ENCODE data around the gene COBLL1.
A peak's percentile ranks its signal among the peaks of the same experiment; 100 is the strongest.
"Not testable (repeated sequence)": the region's sequence is repeated elsewhere in the genome, so short reads cannot be mapped to it uniquely, and the experiment has no call there.

The COBLL1 gene

DNA sequence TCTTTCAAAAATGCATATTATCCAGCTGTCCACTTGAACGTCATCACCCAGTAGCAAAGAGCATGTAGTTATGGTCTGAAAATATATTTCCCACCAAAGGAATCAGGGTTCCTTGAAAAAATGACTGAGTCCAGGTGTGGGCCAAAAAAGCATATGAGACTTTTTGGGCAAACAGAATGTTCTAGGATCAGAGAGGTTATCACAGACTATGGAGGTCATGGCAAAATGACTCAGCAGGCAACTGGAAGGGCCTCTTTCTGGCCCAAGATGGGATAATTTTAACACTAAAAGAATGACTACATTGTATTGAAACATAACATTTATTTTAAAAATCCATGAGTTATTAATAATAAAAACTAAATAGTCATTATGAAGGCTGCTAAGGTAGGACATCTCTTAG, 77.1 kb downstream of the COBLL1 start:
- DNase-seq (ENCODE audit: insufficient read length, low spot score) (no peak), FAIRE-seq (no peak)

DNA sequence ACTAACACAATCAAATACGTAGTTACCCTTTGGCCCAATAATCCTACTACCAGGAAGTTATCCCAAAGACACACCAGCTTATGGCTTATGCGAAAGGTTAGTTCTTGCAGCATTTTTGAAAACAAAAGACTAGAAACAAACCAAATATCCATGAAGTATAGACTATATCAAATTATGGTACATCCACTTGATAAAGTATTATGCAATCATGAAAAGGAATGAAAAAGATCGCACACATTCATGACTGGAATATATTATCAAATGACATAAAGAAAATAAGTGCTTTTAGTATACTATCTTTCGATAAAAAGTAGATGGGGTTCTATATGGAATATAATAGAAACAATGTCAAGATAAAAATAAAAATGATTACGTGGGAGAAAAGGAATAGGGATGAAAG, 78.2 kb downstream of the COBLL1 start:
- DNase-seq (ENCODE audit: insufficient read length, low spot score) (no peak), FAIRE-seq (no peak)

GRCh38 chr2:164761737-164762460, 79.7 kb downstream of the COBLL1 start:
- DNase-seq (ENCODE audit: insufficient read length, low spot score) (no peak), FAIRE-seq (no peak)

DNA sequence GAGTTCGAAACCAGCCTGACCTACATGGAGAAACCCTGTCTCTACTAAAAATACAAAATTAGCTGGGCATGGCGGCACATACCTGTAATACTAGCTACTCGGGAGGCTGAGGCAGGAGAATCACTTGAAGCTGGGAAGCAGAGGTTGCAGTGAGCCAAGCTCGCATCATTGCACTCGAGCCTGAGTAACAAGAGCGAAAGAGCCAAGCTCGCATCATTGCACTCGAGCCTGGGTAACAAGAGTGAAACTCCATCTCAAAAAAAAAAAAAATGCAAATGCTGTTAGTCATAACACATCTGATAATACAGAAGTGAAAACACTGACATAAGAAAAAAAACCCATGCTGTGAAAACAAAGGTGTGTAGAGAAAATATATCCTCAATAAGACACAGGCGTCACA, 80.4 kb downstream of the COBLL1 start:
- FAIRE-seq; DNase-seq (ENCODE audit: insufficient read length, low spot score): not testable (repeated sequence)

DNA sequence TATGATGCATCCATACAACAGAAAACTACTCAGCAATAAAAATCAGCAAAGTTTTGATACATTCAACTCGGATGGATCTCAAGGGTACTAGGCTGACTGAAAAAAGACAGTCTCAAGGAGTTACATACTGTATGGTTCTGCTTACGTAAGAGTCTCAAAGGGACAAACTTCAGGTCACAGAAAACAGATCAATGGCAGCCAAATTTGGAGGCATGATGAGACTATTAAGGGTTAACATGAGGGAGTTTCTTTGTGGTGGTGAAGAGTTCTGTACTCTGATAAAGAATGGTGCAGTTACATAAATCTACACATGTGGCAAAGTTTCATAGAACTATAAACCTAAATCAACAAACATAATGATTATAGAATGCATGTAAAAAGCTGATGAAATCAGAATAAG, 81.4 kb downstream of the COBLL1 start:
- FAIRE-seq (no peak), DNase-seq (ENCODE audit: insufficient read length, low spot score) (no peak)

- DNase-seq (ENCODE audit: insufficient read length, low spot score) = no peak
- FAIRE-seq = no peak
These were observed 83.5 kb downstream of the COBLL1 start for GRCh38 chr2:164757934-164758695.

- DNase-seq (ENCODE audit: insufficient read length, low spot score) = no peak
- no peak for FAIRE-seq
These were observed 84.8 kb downstream of the COBLL1 start for GRCh38 chr2:164756773-164757172.

DNA sequence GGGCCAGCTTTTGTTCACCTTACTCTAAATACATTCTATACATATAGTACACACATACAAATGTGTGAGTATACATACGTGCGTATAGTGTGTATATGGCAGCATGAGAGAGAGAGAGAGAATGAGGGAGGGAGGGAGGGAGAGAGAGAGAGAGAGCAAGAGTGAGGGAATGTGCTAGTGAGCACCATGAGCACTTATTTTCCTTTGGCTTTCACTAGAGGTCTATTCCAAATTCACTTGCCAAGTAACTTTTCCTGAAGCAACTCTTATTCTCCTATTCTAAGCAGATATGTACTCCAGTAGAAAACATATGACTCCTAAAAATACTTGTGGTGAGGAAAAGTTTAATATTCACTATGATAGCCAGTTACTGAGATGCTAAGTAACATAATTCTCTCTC, 85.7 kb downstream of the COBLL1 start:
- FAIRE-seq (no peak), DNase-seq (ENCODE audit: insufficient read length, low spot score) (no peak)

GRCh38 chr2:164754157-164755093, 87.2 kb downstream of the COBLL1 start:
- FAIRE-seq (no peak), DNase-seq (ENCODE audit: insufficient read length, low spot score) (no peak)

GRCh38 chr2:164752956-164753355, 88.7 kb downstream of the COBLL1 start:
- no peak for DNase-seq (ENCODE audit: insufficient read length, low spot score)
- FAIRE-seq = no peak

DNA sequence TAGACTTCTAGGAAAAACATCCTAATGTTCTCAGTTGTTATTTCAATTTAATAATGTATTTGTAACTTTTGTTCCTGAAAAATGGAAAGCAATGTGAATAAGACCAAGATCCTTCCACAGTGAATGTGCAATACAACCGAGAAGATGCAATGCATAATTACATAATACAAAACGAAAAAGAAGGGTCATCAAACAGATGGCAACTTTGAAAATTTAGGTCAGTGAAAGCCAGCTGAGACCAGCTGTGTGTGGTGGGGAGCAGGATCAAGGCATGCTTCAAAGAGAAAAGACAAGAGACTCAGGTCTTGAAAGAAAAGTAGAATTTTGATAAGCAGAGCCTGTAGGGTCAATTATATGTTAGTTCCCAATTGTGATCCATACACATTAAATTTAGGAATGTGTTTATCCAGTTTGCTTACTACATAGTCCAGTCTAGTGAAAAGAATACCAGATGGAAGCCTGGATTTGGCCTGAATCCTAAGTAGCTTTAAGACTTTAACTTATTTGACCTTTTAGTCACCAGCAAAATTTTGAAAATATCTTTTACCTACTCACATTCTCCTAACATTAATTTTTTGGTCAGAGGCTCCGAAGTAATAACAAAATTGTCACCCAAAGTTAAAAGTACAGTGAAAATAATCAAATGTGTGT, 93.7 kb downstream of the COBLL1 start:
- FAIRE-seq (no peak), DNase-seq (ENCODE audit: insufficient read length, low spot score) (no peak)

GRCh38 chr2:164747140-164747539, 94.5 kb downstream of the COBLL1 start:
- FAIRE-seq (no peak), DNase-seq (ENCODE audit: insufficient read length, low spot score) (no peak)

- FAIRE-seq = no peak
- no peak for DNase-seq (ENCODE audit: insufficient read length, low spot score)
These were observed 94.9 kb downstream of the COBLL1 start for GRCh38 chr2:164746713-164747112.

DNA sequence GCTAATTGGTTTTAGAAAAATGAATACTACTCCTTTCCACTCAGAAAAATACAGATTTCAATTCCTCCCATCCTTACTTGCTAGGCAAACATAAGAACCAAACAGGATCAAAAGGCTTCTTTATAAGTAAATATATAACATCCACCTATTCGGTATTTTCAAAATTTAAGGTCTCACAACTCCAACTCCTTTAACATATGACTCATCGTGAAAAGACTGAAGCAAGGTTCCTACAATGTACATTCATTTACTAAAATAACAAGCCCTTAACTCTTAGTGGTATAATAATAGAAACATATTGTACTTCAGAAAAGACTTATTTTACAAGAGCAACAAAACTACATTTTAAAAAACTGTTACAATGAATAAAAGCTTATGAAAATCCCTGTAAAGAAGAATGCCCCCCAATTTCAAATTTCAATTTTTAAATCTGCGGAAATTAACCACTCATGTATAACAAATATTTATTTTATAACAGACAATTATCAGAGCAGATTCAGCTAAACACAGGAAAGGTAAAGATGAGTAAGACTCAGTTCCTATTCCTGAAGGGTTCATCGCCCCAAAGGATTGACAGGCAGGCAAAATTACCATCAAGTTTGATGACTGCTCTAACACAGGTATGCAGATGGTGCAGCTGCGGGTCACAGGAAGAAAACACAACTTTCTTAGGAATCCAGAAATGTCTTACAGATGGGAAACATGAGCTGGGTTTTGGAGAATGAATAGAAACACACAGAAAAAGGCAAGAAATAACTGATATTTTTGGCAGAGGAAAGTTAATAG, 96.4 kb downstream of the COBLL1 start:
- FAIRE-seq (no peak), DNase-seq (ENCODE audit: insufficient read length, low spot score) (no peak)

DNA sequence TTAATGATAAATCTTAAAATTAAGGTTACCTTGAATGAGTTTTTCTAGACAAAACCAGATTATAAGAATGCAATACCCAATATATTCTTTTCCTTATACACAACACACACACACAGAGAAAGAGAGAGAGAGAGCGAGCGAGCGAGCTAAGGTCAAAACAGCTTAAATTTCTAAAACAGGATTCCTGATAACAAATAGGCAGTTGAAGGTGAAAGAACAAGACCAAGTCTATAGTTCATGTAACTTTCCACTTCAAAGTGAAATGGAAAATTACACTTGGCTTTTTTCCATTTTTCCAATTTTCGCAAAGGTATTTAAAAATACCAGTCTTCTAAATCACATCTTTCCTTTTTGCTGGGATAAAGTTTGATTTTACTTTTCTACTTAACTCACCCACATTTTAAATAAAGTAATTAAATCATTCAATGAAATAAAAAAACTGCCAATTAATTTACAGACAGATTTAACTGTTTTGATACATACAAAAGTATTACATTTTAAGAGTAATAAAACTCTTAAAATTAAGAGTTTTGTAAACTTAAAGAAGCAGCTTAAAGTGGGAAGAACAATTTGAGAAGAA, 98.8 kb downstream of the COBLL1 start:
- FAIRE-seq (no peak), DNase-seq (ENCODE audit: insufficient read length, low spot score) (no peak)

- no peak for DNase-seq (ENCODE audit: insufficient read length, low spot score)
- no peak for FAIRE-seq
These were observed 101.7 kb downstream of the COBLL1 start for GRCh38 chr2:164739966-164740365.

GRCh38 chr2:164737612-164738081, 104.0 kb downstream of the COBLL1 start:
- DNase-seq (ENCODE audit: insufficient read length, low spot score) = peak; percentile 51
- FAIRE-seq = peak; percentile 28

DNA sequence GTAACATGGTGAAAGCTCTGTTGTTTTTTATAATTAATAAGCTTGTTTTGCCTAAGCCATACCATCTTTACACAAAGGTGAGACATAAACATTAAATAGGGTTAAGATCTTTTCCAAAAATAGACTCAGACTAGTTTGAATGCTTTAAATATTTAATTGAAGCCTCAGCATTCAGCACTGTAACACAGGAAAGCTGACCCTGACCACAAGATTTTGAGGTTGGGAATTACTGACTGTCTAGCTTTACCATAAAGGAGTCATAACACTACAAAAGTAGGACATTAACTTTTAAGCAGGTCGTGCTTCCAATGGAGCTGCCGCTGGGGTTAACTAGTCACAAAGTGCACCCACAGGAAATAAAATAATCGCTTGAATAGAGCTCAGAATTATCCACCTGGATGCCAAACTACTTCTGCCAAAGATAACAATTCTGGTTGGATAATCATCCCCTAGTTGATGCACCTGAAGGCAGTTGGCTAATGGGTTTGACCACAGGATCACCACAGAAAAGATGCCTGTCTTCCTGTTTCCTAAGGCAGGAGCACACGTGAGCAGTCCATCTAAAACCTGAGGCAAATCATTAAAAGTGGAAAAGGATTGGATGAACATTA, 106.2 kb downstream of the COBLL1 start:
- no peak for FAIRE-seq
- no peak for DNase-seq (ENCODE audit: insufficient read length, low spot score)

- FAIRE-seq (no peak), DNase-seq (ENCODE audit: insufficient read length, low spot score) (no peak)
These were observed 107.4 kb downstream of the COBLL1 start for GRCh38 chr2:164734196-164734595.
